Measurements from ENCODE around the gene CLIP1.

Gene CLIP1

DNA sequence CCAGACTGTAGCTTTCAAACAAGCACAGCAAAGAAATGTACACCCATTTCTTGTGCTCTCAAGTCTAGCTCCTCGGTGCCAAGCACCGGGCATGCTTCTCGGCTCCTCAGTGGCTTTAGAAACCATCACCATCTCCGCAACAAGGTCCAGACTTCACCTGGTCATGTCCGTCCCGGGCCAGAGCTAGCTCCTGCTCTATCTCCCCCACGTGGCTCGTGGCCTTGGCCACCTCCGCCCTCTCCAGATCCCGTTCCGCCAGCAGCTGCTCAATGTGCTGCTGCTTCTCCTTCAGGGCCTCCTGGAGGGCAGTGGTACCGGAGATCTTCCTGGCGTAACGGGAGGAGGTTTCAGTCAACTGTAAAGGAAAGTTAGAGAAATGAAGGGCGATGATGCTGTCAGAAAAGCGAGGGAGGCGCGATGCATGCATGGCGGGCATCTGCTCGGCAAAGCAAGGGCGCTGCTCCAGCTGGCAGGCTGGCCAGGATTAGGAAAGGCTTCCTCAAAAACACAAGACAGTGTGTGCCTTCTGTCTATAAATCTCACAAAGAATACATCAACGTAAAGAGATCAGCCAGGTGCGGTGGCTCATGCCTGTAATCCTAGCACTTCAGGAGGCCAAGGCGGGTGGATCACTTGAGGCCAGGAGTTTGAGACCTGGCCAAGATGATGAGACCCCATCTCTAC, 67.4 kb downstream of the CLIP1 start:
- DNase-seq, result no peak

- DNase-seq, result no peak
Measured at GRCh38 chr12:122352394-122352793, 70.1 kb downstream of the CLIP1 start.

DNA sequence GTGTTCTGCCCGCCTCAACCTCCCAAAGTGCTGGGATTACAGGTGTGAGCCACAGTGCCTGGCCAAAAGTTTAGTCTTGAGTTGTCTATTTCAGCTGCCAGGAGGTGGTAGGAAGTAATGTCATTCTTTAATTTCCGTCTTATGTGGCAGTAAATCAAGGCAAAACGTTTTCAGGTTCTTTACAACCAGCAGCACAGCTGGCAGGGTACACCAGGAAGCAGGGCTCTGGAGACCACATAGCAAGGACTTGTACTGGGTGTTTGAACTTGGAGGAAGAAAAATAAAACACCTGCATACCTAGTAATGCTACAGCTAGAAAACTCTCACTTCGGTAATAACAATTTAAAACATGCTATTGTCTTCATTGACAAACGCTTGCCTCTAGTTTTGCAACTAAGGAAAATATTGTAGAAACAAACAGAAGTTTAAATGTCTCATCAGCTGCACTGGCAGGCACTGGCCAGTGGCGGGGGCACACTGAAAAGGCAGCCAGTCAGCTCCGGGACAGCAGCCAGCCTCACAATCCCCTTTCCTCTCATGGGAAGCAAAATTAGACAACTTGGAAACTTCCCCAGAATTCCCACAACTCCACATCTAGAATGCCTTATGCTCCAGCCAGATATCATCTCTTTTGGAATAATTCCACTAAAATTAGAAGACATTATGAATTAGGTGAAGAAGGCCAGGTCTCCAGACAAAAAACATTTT, 72.2 kb downstream of the CLIP1 start:
- no peak for DNase-seq

DNA sequence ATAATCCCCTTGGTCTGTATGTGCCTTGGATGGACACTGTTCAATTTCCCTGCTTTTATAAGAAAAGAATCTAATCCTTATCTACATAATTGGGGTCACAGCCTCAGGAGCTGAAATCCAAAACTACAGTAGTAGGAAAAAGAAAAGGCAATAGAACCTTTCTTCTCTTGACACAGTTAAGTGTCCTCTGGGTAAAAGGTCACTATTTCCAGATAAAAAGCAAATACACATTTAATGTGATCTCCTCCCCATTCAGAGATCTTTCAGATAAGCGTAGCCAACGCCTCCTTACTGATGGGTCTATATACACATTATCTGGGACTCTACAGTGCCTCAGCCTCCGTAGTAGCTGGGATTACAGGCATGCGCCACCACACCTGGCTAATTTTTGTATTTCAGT, 73.4 kb downstream of the CLIP1 start:
- DNase-seq, result no peak

GRCh38 chr12:122348505-122348904, 74.0 kb downstream of the CLIP1 start:
- no peak for DNase-seq

DNA sequence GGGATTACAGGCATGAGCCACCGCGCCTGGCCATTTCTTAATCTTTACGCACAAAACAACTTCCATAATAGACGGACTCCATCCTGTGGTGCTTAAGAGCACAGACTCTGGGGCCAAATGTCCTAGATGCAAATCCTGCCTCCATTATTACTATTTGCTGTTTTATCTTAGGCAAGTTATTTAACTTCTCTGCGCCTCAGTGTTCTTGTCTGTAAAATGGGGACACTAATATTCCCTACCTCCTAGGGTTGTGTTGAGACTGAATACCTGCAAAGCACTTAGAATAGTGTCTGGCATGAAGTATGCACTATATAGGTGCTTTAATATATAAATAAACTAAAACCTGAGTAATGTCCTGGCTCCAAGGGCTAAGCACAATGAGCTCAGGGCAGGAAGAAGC, 76.4 kb downstream of the CLIP1 start:
- DNase-seq, result no peak

DNA sequence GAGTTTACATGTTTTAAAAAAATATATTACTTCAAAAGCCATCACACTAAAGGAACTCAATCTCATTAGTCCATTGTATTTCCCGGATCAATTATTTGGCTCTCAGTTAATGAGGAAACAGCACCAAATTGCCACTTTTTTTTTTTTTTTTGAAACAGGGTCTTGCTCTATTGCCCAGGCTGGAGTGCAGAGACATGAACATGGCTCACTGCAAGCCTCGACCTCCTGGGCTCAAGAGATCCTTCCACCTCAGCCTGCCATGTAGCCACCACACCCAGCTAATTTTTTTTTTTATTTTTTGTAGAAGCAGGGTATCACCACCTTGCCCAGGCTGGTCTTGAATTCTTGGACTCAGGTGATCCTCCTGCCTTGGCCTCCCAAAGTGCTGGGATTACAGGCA, 77.4 kb downstream of the CLIP1 start:
- no peak for DNase-seq

- peak; percentile 4 for DNase-seq
Measured at GRCh38 chr12:122336015-122336946, 86.2 kb downstream of the CLIP1 start.

- no peak for DNase-seq
Measured at GRCh38 chr12:122333142-122334087, 89.1 kb downstream of the CLIP1 start.

DNA sequence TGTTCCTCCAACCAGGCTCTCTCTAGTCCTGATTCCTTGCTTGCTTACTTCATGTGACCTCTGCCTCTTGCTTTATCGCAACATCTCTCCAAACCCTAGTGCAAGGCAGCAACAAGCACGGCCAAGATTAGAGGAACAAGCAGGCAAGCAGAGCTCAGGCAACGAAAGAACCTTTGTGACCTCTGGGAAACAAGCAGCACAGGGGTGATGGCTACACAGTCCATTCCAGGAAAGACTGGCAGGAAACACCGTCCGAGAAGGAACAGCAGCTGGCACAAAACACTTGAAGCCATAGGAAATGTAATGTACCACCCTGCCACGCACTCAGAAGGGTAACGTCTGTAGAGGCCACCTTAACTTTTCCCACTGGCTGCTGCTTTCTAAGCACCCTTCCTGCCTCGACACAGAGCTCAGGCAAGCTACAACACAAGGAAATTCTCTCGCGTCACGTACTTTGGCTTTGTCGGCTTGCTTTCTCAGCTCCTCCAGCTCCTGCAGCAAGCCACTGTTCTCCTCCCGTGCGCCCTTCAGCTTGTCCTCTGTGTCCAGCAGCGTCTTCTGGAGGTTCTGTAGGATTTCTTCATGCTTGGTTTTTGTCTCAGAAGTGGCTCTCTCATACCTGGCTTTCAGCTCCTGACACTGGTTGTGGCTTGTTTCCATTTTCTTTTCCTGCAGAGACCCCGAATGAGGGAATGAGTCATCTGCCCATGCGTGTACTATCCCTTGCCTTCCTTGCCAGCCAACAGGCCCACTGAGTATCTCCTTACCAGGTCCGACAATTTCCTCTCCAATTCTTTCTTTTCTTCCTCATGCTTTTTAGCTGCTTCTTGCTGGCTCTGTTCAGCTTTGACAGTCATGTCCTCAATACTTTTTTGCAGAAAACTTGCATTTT, 94.7 kb downstream of the CLIP1 start:
- DNase-seq, result no peak

- DNase-seq, result no peak
Measured at GRCh38 chr12:122327014-122327413, 95.5 kb downstream of the CLIP1 start.

DNA sequence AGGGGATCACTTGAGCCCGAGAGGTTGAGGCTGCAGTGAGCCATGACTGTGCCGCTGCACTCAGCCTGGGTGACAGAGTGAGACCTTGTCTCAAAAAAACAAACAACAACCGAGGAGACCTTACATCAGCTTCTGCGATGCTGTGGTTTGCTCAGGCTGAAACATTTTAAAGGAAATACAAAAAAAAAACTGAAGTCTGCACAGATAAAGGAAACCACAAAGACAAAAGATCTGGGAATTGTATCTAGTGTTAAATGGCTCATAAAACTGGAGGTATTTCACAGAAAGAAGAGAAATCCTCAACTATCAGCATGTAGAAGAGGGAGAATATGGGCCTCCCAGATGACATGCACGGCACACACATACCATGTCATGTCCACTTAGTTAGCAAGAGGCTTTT, 95.9 kb downstream of the CLIP1 start:
- no peak for DNase-seq

- no peak for DNase-seq
Measured at GRCh38 chr12:122323311-122324019, 99.0 kb downstream of the CLIP1 start.

- DNase-seq, result no peak
Measured at GRCh38 chr12:122322501-122322900, 100.0 kb downstream of the CLIP1 start.

GRCh38 chr12:122318607-122319605, 103.6 kb downstream of the CLIP1 start:
- no peak for DNase-seq

GRCh38 chr12:122312926-122313325, 109.5 kb downstream of the CLIP1 start:
- no peak for DNase-seq

GRCh38 chr12:122311696-122312095, 110.8 kb downstream of the CLIP1 start:
- DNase-seq, result no peak

GRCh38 chr12:122310626-122311333, 111.7 kb downstream of the CLIP1 start:
- no peak for DNase-seq

Measured in effector CD8-positive, alpha-beta T cell (primary cell).